GM12891 (cell line): ENCODE measurements around the gene USP14.

Experiments used
- PAX5 ChIP-seq: IDR thresholded peaks from 2 replicates; pipeline ENCODE4 v1.6.1; 2011; ENCODE audit warnings: low read length, moderate library complexity, mild to moderate bottlenecking; ENCODE audit not compliant: insufficient read depth, severe bottlenecking
- POLR2A ChIP-seq: IDR thresholded peaks from 2 replicates; pipeline ENCODE4 v1.6.1; 2011; ENCODE audit warnings: low read depth, low read length, control low read depth
- POLR2AphosphoS5 ChIP-seq: IDR thresholded peaks from 2 replicates; pipeline ENCODE4 v1.6.1; 2011; ENCODE audit warnings: low read depth, low read length, control low read depth
- POU2F2 ChIP-seq: IDR thresholded peaks from 2 replicates; pipeline ENCODE4 v1.6.1; 2011; ENCODE audit warnings: low read depth, mild to moderate bottlenecking, control low read depth, low read length, moderate library complexity
- SPI1 ChIP-seq: IDR thresholded peaks from 2 replicates; pipeline ENCODE4 v1.6.1; 2011; ENCODE audit warnings: low read depth, low read length, control low read depth
- TAF1 ChIP-seq: IDR thresholded peaks from 2 replicates; pipeline ENCODE4 v1.6.1; 2011; ENCODE audit warnings: low read depth, low read length, control low read depth

DNA sequence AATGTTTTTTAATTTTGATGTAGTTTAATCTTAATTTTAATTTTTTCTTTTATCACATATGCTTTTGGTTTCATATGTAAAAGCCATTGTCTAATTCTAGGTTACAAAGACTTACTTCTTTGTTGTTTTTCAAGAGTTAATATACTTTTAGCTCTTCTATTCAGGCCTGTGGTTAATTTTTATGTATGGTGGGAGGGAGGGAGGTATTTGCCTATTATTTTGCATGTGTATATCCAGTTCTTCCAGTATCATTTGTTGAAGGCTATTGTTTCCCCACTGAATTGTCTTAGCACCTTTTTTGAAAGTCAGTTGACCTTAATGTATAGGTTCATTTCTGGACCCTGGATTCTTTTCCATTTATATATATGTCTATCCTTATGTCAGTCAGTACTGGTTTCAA lies 23.4 kb downstream of the USP14 start:
- TF ChIP-seq PAX5 (no peak), POLR2AphosphoS5 (no peak), TAF1 (no peak), POLR2A (no peak), POU2F2 (no peak), SPI1 (no peak)
